Lower lobe of right lung (tissue), 2 donors: Measurements from ENCODE around the gene ATG12. TPM values are rescaled to one million over a fixed set of nuclear protein-coding genes. Genes with fewer than 3 reads are reported as not detected.
"Not testable (repeated sequence)": the region's sequence is repeated elsewhere in the genome, so short reads cannot be mapped to it uniquely, and the experiment has no call there.

Experiments
- ATAC-seq, 2 donors: fragments of 200-7000 bp; cut with Tn5 transposase; one replicate each; pipeline ENCODE4 v1.9.1; 2020 to 2022; ENCODE audit warnings: mild to moderate bottlenecking in 2 of 2, moderate library complexity in 2 of 2
- DNase-seq: peaks from one replicate; pipeline ENCODE4 v3.0.0-alpha.2; 2020
- H3K27ac ChIP-seq: fragments of 200-600 bp; one replicate; pipeline ENCODE4 v1.8.0; 2022
- H3K27me3 ChIP-seq: fragments of 200-600 bp; one replicate; pipeline ENCODE4 v1.8.0; 2022; ENCODE audit warnings: low read depth
- H3K36me3 ChIP-seq: fragments of 200-600 bp; one replicate; pipeline ENCODE4 v1.8.0; 2022; ENCODE audit warnings: mild to moderate bottlenecking
- H3K4me1 ChIP-seq: fragments of 200-600 bp; one replicate; pipeline ENCODE4 v1.8.0; 2022
- H3K4me3 ChIP-seq: fragments of 200-600 bp; one replicate; pipeline ENCODE4 v1.8.0; 2022; ENCODE audit warnings: mild to moderate bottlenecking
- H3K9me3 ChIP-seq: fragments of 200-600 bp; one replicate; pipeline ENCODE4 v1.8.0; 2022
- intact Hi-C: fragments of 100-400 bp; cut with DNase I; formaldehyde crosslinking; loops from one replicate; pipeline ENCODE4 v1.11.0; 2022
- long read RNA-seq: library from polyadenylated mRNA; unstranded; transcript quantifications from one replicate; pipeline ENCODE4 v2.0.0, GENCODE V29; 2021
- total RNA-seq: library from RNA; stranded (reverse); fragmentation: NEBNext Ultra II Directional; extraction: Animal tissue kit (Norgen Biotek cat#: 25700); gene quantifications from one replicate; pipeline ENCODE4 v1.2.1, GENCODE V29; 2021
- TF ChIP-seq, protein P1 (sequence below): fragments of 200-600 bp; IDR thresholded peaks from one replicate; pipeline ENCODE4 v1.8.0; 2022; ENCODE audit warnings: antibody characterized with exemption, mild to moderate bottlenecking
- donor health status: DM: no; HTN: yes; CAD: no; lungs with severe emphysema.

The ATG12 gene
- total RNA-seq = 35.7 TPM
- long read RNA-seq, full-length matches to known transcripts = 48 of 57 reads
- long read RNA-seq, partial matches to known transcripts = 2 of 57 reads
- long read RNA-seq, other reads (novel, unspliced or antisense) = 7 of 57 reads

DNA sequence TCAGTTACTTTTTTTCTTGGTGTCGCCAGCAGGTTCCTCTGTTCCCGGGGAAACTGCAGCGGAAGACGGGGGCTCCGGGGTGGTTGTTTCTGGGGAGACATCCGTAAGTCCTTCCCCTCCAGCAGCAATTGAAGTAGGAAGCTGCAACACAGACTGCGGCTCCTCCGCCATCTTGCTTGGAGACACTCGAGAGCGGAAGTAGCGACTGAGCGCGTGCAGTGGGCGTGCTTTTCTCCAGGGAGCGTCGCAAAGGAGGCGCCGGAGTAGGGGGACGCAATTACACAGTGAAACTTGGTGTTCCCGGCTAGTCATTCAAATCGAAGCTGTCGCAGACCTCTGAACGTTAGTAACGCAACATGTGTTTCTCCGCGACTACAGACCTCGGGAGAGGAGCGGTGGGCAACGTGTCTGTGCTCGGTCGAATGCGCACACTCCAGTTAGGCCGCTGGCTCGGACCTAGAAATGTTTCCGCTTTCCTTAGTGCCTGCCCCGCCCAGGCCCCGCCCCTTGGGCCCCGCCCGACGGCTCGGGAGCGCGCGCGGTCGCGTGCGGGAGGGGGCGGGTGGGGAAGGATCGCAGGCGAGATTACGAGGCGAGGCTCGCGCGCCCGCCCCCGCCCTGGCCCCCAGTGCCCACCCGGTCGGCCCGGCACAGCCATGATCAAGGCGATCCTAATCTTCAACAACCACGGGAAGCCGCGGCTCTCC lies at the start of gene ATG12, which contains the start of gene AP3S1:
Gene ATG12 (minus strand): TSS at position 184 of the 707 bp plus-strand sequence. CDS start 13 bp downstream, at position 171.
Gene AP3S1 (plus strand): TSS at position 554 of the 707 bp plus-strand sequence. CDS start 103 bp downstream, at position 657.
- no peaks in the 10 kb centered on the region for H3K9me3 ChIP-seq
- H3K27me3 ChIP-seq = no peaks in the 10 kb centered on the region
- peaks cover 21% of the 10 kb centered on the region for H3K36me3 ChIP-seq
- peak within 1 kb of the TSS; percentile 84 for H3K4me3 ChIP-seq
- H3K4me1 ChIP-seq = peaks cover 66% of the 10 kb centered on the region
- peak within 1 kb of the TSS; percentile 91 for H3K27ac ChIP-seq
- TF ChIP-seq, protein P1, sequence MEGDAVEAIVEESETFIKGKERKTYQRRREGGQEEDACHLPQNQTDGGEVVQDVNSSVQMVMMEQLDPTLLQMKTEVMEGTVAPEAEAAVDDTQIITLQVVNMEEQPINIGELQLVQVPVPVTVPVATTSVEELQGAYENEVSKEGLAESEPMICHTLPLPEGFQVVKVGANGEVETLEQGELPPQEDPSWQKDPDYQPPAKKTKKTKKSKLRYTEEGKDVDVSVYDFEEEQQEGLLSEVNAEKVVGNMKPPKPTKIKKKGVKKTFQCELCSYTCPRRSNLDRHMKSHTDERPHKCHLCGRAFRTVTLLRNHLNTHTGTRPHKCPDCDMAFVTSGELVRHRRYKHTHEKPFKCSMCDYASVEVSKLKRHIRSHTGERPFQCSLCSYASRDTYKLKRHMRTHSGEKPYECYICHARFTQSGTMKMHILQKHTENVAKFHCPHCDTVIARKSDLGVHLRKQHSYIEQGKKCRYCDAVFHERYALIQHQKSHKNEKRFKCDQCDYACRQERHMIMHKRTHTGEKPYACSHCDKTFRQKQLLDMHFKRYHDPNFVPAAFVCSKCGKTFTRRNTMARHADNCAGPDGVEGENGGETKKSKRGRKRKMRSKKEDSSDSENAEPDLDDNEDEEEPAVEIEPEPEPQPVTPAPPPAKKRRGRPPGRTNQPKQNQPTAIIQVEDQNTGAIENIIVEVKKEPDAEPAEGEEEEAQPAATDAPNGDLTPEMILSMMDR = no peak
- intact Hi-C loops = no loop called here
- DNase-seq = peak; percentile 95
- ATAC-seq = peak; percentile 98

DNA sequence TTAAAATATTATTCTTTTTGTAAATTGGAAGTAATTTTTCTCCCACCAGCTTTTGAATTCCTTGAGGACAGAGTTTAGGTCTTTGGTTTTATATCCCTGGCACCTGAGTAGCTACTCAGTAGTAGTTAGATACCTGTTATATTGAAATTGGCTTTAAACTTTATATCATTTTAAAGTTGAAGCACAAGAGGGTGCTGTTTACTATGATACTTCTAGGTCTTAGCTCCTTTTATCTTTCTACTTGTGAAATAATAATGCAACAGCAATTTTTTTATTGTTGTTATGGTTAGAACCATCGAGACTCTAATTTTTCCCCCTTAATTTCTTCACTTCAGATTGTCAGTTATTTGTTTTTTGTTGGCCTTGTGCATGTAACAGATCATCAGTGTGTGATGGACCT lies 46.7 kb upstream of the ATG12 start:
- DNase-seq (no peak), ATAC-seq (no peak)
- intact Hi-C loops = no loop called here
- no peaks in the 10 kb centered on the region for H3K9me3 ChIP-seq
- H3K27ac ChIP-seq = no peak overlapping the region
- H3K4me1 ChIP-seq = no peaks in the 10 kb centered on the region
- H3K27me3 ChIP-seq = no peaks in the 10 kb centered on the region
- TF ChIP-seq, protein P1 = no peak
- no peak overlapping the region for H3K4me3 ChIP-seq
- no peaks in the 10 kb centered on the region for H3K36me3 ChIP-seq

DNA sequence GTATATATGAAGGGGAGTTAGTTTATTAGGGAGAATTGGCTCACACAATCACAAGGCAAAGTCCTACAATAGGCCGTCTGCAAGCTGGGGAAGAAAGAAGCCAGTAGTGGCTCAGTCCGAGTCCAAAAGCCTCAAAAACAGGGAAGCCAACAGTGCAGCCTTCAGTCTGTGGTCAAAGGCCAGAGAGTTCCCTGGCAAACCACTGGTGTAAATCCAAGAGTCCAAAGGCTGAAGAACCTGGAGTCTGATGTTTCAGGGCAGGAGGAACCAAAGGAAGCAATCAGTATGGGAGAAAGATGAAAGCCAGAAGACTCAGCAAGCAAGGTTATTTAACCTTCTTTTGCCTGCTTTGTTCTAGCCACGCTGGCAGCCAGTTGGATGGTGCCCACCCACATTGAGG lies 43.8 kb upstream of the ATG12 start:
- H3K4me1 ChIP-seq, DNase-seq, intact Hi-C loops, ATAC-seq, H3K4me3 ChIP-seq, H3K27me3 ChIP-seq, H3K27ac ChIP-seq, H3K9me3 ChIP-seq, H3K36me3 ChIP-seq: not testable (repeated sequence)

DNA sequence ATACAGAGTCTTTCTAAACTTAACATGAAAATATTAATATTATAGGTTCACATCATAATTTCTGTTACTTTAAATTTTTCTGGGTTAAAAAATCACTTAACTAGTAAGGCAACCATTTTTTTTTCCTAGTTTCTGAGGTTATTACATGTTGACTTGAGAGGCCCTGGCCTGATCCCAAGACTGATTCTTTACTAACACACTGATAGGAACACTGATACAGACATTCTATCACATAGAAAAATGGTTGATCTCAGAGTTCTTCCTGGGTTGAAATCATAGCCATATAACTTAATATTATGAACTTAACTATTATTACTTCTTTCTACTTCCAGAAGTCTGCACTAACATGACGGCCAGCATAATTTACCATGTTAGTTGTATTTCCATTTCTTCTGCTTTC lies 43.3 kb upstream of the ATG12 start:
- H3K27ac ChIP-seq = no peak overlapping the region
- no peak for DNase-seq
- intact Hi-C loops = no loop called here
- H3K27me3 ChIP-seq = no peaks in the 10 kb centered on the region
- ATAC-seq = no peak
- H3K4me3 ChIP-seq = no peak overlapping the region
- H3K36me3 ChIP-seq = no peaks in the 10 kb centered on the region
- no peaks in the 10 kb centered on the region for H3K9me3 ChIP-seq
- TF ChIP-seq, protein P1 = no peak
- H3K4me1 ChIP-seq = no peaks in the 10 kb centered on the region

DNA sequence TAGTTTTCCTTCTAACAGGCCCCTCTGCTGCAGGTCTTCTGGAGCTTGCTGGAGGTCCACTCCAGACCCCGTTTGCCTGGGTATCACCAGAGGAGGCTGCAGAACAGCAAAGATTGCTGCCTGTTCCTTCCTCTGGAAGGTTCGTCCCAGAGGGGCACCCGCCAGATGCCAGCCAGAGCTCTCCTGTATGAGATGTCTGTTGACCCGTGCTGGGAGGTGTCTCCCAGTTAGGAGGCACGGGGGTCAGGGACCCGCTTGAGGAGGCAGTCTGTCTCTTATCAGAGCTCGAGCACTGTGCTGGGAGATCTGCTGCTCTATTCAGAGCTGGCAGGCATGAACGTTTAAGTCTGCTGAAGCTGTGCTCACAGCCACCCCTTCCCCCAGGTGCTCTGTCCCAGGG lies 41.1 kb upstream of the ATG12 start:
- H3K36me3 ChIP-seq, H3K9me3 ChIP-seq, H3K27me3 ChIP-seq, H3K27ac ChIP-seq, DNase-seq, intact Hi-C loops, H3K4me1 ChIP-seq, ATAC-seq, H3K4me3 ChIP-seq: not testable (repeated sequence)

DNA sequence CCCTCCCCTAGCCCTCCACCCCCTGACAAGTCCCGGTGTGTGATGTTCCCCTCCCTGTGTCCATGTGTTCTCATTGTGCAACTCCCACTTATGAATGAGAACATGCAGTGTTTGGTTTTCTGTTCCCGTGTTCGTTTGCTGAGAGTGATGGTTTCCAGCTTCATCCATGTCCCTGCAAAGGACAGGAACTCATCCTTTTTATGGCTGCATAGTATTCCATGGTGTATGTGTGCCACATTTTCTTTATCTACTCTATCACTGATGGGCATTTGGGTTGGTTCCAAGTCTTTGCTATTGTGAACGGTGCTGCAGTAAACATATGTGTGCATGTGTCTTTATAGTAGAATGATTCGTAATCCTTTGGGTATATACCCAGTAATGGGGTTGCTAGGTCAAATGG lies 36.0 kb upstream of the ATG12 start:
- H3K27me3 ChIP-seq, H3K9me3 ChIP-seq, H3K4me3 ChIP-seq, H3K36me3 ChIP-seq, intact Hi-C loops, DNase-seq, ATAC-seq, H3K27ac ChIP-seq, H3K4me1 ChIP-seq: not testable (repeated sequence)

DNA sequence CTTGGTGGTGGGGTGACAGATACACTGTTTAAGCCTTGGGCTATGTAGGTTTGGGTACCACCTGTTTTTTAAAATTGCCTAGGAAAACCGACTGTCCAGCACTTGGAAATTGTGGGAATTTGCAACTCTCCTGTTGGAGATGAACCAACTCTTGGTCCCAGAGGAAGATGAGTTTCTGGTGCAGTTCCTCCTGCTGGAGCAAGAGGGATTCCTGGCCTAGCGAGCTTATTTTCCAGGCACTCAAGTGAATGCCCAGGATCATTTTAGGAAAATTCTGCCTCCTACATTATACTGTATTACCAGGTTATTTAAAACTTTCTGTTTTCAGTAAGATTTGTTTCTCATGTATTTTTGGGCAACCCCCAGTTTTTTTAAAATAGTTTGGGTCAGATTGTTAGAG lies 34.1 kb upstream of the ATG12 start:
- Histone ChIP-seq H3K27ac (no peak overlapping the region), H3K27me3 (no peaks in the 10 kb centered on the region), H3K4me1 (no peaks in the 10 kb centered on the region), H3K4me3 (no peak overlapping the region), H3K36me3 (peaks cover 14% of the 10 kb centered on the region), H3K9me3 (no peaks in the 10 kb centered on the region)
- TF ChIP-seq, protein P1 = no peak
- intact Hi-C loops = no loop called here
- ATAC-seq (no peak), DNase-seq (no peak)
